Activated CD8-positive, alpha-beta memory T cell treated with anti-CD3 and anti-CD28 coated beads for 36 hours (primary cell): ENCODE measurements around the gene RASGEF1B. TPM values are rescaled to one million over a fixed set of nuclear protein-coding genes. Genes with fewer than 3 reads are reported as not detected.

ENCODE experiments used
- CTCF ChIA-PET: fragments of 350-600 bp; sonication (Branson Sonifier 250); formaldehyde crosslinking; loops from one replicate; lab custom pipeline; 2021; ENCODE audit warnings: antibody characterized with exemption; lab: Charles Lee
- POLR2A ChIA-PET: fragments of 350-600 bp; sonication (Branson Sonifier 250); formaldehyde crosslinking; loops from one replicate; lab custom pipeline; 2021; ENCODE audit warnings: antibody characterized with exemption; lab: Charles Lee
- total RNA-seq, 2 experiments: library from RNA; stranded (reverse); gene quantifications; one replicate each; pipeline ENCODE4 v1.2.3, GENCODE V29; 2021

RASGEF1B gene
- total RNA-seq, 2 experiments from 2014 or later, result 4.0 to 4.5 TPM

- POLR2A ChIA-PET, result no interaction called here
- CTCF ChIA-PET, result no interaction called here
Measured at GRCh38 chr4:81377191-81377590, 94.5 kb downstream of the RASGEF1B start.

GRCh38 chr4:81376720-81377119, 95.0 kb downstream of the RASGEF1B start:
- ChIA-PET CTCF (no interaction called here), POLR2A (no interaction called here)
